Measurements from ENCODE around the gene TMEM108.
"Not testable (repeated sequence)": the region's sequence is repeated elsewhere in the genome, so short reads cannot be mapped to it uniquely, and the experiment has no call there.

TMEM108 gene

GRCh38 chr3:133038089-133038730, at the start of gene TMEM108:
TMEM108 (plus strand) TSS chr3:133038391.
- H2AFZ ChIP-seq (ENCODE audit: low read length, unreplicated experiment), result no peak within 1 kb of the TSS
- peaks cover 66% of the 10 kb centered on the region for H3K27me3 ChIP-seq (ENCODE audit: insufficient read depth, low read length)
- H3K4me1 ChIP-seq (ENCODE audit: control insufficient read depth, insufficient read depth, low read length, unreplicated experiment), result no peaks in the 10 kb centered on the region
- H3K4me3 ChIP-seq (ENCODE audit: low read depth, low read length), result peak within 1 kb of the TSS; percentile 61
- H3K79me2 ChIP-seq (ENCODE audit: control insufficient read depth, insufficient read depth, low read length, unreplicated experiment), result no peaks in the 10 kb centered on the region
- no peak within 1 kb of the TSS for H3K27ac ChIP-seq (ENCODE audit: low read depth, low read length)
- no peaks in the 10 kb centered on the region for H3K36me3 ChIP-seq (ENCODE audit: insufficient read depth, low read length)

- Histone ChIP-seq H3K27ac (ENCODE audit: low read depth, low read length) (no peak overlapping the region), H3K79me2 (ENCODE audit: control insufficient read depth, insufficient read depth, low read length, unreplicated experiment) (no peaks in the 10 kb centered on the region), H3K27me3 (ENCODE audit: insufficient read depth, low read length) (no peaks in the 10 kb centered on the region), H3K4me1 (ENCODE audit: control insufficient read depth, insufficient read depth, low read length, unreplicated experiment) (no peaks in the 10 kb centered on the region), H3K4me3 (ENCODE audit: low read depth, low read length) (no peak overlapping the region), H2AFZ (ENCODE audit: low read length, unreplicated experiment) (no peak overlapping the region), H3K36me3 (ENCODE audit: insufficient read depth, low read length) (no peaks in the 10 kb centered on the region)
Observed at GRCh38 chr3:132995971-132996370, 42.2 kb upstream of the TMEM108 start.

DNA sequence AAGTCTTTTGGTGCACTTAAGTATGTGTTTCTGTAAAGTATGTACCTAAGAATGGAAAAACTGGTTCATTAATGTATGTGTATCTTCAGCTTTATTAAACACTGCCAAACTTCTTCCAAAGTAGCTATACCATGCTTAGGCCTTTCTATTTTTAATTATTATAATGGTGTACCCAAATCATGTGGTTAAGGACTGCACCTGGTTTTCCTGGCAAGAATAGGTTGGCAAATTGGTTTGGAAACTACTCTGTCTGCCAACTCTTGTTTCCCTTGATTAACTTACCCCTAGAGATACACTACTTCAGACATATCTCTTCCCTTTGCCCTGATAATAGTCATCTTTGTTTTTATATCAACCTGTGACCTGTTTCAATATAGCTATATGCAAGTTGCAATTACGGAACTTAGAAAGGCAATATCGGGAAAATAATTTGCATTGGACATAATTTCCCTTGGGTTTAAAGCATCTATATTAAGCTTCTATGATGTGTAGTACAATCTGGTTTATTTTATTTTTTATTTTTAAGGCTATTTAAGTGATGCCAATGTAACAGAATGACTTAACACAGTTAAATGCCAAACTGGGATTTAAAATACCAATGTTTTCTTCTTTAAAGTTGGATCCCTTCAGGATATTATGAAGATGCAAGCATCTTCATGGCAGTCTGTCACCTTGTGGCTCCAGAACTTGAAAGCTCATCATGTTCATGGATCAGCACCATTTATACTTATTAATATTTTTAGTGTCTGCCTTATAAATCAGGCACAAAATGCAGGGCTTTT, 40.6 kb upstream of the TMEM108 start:
- no peaks in the 10 kb centered on the region for H3K27me3 ChIP-seq (ENCODE audit: insufficient read depth, low read length)
- no peak overlapping the region for H2AFZ ChIP-seq (ENCODE audit: low read length, unreplicated experiment)
- no peaks in the 10 kb centered on the region for H3K36me3 ChIP-seq (ENCODE audit: insufficient read depth, low read length)
- H3K4me3 ChIP-seq (ENCODE audit: low read depth, low read length), result no peak overlapping the region
- H3K79me2 ChIP-seq (ENCODE audit: control insufficient read depth, insufficient read depth, low read length, unreplicated experiment), result no peaks in the 10 kb centered on the region
- no peak overlapping the region for H3K27ac ChIP-seq (ENCODE audit: low read depth, low read length)
- H3K4me1 ChIP-seq (ENCODE audit: control insufficient read depth, insufficient read depth, low read length, unreplicated experiment), result no peaks in the 10 kb centered on the region

- H3K79me2 ChIP-seq (ENCODE audit: control insufficient read depth, insufficient read depth, low read length, unreplicated experiment); H3K4me1 ChIP-seq (ENCODE audit: control insufficient read depth, insufficient read depth, low read length, unreplicated experiment); H3K27ac ChIP-seq (ENCODE audit: low read depth, low read length); H2AFZ ChIP-seq (ENCODE audit: low read length, unreplicated experiment); H3K27me3 ChIP-seq (ENCODE audit: insufficient read depth, low read length); H3K36me3 ChIP-seq (ENCODE audit: insufficient read depth, low read length); H3K4me3 ChIP-seq (ENCODE audit: low read depth, low read length): not testable (repeated sequence)
Observed at GRCh38 chr3:133005032-133005431, 33.2 kb upstream of the TMEM108 start.

- no peaks in the 10 kb centered on the region for H3K4me1 ChIP-seq (ENCODE audit: control insufficient read depth, insufficient read depth, low read length, unreplicated experiment)
Observed at GRCh38 chr3:133007601-133008000, 30.6 kb upstream of the TMEM108 start.

GRCh38 chr3:133014325-133014724, 23.9 kb upstream of the TMEM108 start:
- no peaks in the 10 kb centered on the region for H3K27me3 ChIP-seq (ENCODE audit: insufficient read depth, low read length)
- H3K27ac ChIP-seq (ENCODE audit: low read depth, low read length), result no peak overlapping the region
- H3K4me3 ChIP-seq (ENCODE audit: low read depth, low read length), result no peak overlapping the region
- H2AFZ ChIP-seq (ENCODE audit: low read length, unreplicated experiment), result no peak overlapping the region
- no peaks in the 10 kb centered on the region for H3K79me2 ChIP-seq (ENCODE audit: control insufficient read depth, insufficient read depth, low read length, unreplicated experiment)
- no peaks in the 10 kb centered on the region for H3K4me1 ChIP-seq (ENCODE audit: control insufficient read depth, insufficient read depth, low read length, unreplicated experiment)
- no peaks in the 10 kb centered on the region for H3K36me3 ChIP-seq (ENCODE audit: insufficient read depth, low read length)

More at GRCh38 chr3:133007601-133008000, 30.6 kb upstream of the TMEM108 start:
- no peak overlapping the region for H3K4me3 ChIP-seq (ENCODE audit: low read depth, low read length)
- H3K36me3 ChIP-seq (ENCODE audit: insufficient read depth, low read length), result no peaks in the 10 kb centered on the region
- no peaks in the 10 kb centered on the region for H3K27me3 ChIP-seq (ENCODE audit: insufficient read depth, low read length)
- H2AFZ ChIP-seq (ENCODE audit: low read length, unreplicated experiment), result no peak overlapping the region
- no peak overlapping the region for H3K27ac ChIP-seq (ENCODE audit: low read depth, low read length)
- H3K79me2 ChIP-seq (ENCODE audit: control insufficient read depth, insufficient read depth, low read length, unreplicated experiment), result no peaks in the 10 kb centered on the region

DNA sequence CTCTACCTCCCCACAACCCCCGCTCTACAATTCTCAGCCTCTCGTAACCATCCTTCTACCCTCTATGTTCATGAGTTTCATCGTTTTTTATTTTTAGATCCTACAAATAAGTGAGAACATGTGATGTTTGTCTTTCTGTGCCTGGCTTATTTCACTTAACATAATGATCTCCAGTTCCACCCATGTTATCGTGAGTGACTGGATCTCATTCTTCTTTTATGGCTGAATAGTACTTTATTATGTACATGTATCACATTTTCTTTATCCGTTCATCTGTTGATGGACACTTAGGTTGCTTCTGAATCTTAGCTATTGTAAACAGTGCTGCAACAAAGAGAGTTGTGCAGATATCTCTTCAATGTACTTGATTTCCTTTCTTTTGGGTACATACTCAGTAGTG, 22.6 kb upstream of the TMEM108 start:
- H3K4me3 ChIP-seq (ENCODE audit: low read depth, low read length); H3K27me3 ChIP-seq (ENCODE audit: insufficient read depth, low read length); H3K27ac ChIP-seq (ENCODE audit: low read depth, low read length); H3K36me3 ChIP-seq (ENCODE audit: insufficient read depth, low read length); H3K79me2 ChIP-seq (ENCODE audit: control insufficient read depth, insufficient read depth, low read length, unreplicated experiment); H2AFZ ChIP-seq (ENCODE audit: low read length, unreplicated experiment); H3K4me1 ChIP-seq (ENCODE audit: control insufficient read depth, insufficient read depth, low read length, unreplicated experiment): not testable (repeated sequence)

DNA sequence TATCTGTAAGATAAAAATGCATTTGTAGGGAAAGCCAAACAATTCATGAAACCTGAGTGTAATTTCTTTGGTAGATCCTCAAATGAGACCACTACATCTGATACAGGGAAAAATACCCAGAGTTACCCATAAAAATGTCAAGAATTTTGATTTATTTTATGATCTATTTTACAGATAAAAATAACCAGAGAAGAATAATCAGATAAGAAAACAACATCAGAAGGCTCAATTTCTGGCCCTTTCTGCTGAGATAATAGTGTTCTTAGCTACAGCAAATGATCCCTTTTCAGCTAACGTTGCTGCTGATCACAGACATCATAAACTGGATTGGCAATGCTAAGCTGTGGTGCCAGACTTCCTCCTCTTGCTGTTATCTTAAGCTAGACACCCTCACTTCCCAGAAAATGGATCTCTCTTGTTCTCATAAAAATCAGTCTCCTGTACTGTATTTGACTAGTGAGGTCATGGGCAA, 21.3 kb upstream of the TMEM108 start:
- Histone ChIP-seq H3K27ac (ENCODE audit: low read depth, low read length) (no peak overlapping the region), H3K27me3 (ENCODE audit: insufficient read depth, low read length) (no peaks in the 10 kb centered on the region), H2AFZ (ENCODE audit: low read length, unreplicated experiment) (no peak overlapping the region), H3K36me3 (ENCODE audit: insufficient read depth, low read length) (no peaks in the 10 kb centered on the region), H3K4me1 (ENCODE audit: control insufficient read depth, insufficient read depth, low read length, unreplicated experiment) (no peaks in the 10 kb centered on the region), H3K4me3 (ENCODE audit: low read depth, low read length) (no peak overlapping the region), H3K79me2 (ENCODE audit: control insufficient read depth, insufficient read depth, low read length, unreplicated experiment) (no peaks in the 10 kb centered on the region)

GRCh38 chr3:133018921-133019320, 19.3 kb upstream of the TMEM108 start:
- Histone ChIP-seq H3K4me3 (ENCODE audit: low read depth, low read length) (no peak overlapping the region), H3K4me1 (ENCODE audit: control insufficient read depth, insufficient read depth, low read length, unreplicated experiment) (no peaks in the 10 kb centered on the region), H3K27me3 (ENCODE audit: insufficient read depth, low read length) (no peaks in the 10 kb centered on the region), H3K79me2 (ENCODE audit: control insufficient read depth, insufficient read depth, low read length, unreplicated experiment) (no peaks in the 10 kb centered on the region), H3K27ac (ENCODE audit: low read depth, low read length) (no peak overlapping the region), H3K36me3 (ENCODE audit: insufficient read depth, low read length) (no peaks in the 10 kb centered on the region), H2AFZ (ENCODE audit: low read length, unreplicated experiment) (no peak overlapping the region)

DNA sequence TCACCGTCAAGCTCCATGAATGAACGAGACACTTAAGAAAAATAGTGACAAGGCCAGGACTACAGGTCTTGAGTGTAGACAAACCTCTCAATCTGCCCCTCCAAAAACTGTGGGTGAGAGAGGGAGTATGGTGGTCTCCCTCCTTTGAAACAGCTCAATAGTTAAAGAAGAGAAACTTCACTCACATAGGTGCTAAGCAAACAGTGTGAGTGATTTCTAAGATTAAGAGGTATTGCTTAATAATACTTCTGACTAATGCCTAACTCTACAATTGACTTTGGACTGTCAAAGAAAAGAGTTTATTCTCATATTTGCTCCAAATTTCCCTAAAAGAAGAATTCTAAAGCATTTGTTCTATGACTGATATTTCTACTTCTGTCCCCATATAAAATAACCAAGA, 17.0 kb upstream of the TMEM108 start:
- Histone ChIP-seq H3K27me3 (ENCODE audit: insufficient read depth, low read length) (no peaks in the 10 kb centered on the region), H3K27ac (ENCODE audit: low read depth, low read length) (no peak overlapping the region), H2AFZ (ENCODE audit: low read length, unreplicated experiment) (no peak overlapping the region), H3K79me2 (ENCODE audit: control insufficient read depth, insufficient read depth, low read length, unreplicated experiment) (no peaks in the 10 kb centered on the region), H3K36me3 (ENCODE audit: insufficient read depth, low read length) (no peaks in the 10 kb centered on the region), H3K4me1 (ENCODE audit: control insufficient read depth, insufficient read depth, low read length, unreplicated experiment) (no peaks in the 10 kb centered on the region), H3K4me3 (ENCODE audit: low read depth, low read length) (no peak overlapping the region)

DNA sequence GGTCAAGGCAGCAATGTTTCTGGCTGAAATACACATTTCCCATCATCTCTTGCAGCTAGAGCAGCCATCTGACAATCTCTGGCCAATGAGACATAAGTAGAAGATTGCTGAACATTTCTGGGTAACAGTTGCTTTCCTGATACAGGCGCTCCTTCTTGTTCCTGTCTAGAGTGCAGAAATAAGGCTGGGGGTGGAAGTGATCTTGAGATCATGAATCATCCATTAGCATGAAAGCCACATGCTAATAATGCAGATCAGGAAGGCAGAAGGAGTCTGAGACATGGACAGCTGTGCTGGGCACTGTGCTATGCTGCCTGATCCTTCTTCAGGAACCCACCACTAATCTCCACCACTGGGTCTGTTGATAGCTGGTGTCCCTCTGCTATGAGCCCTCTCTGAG, 14.8 kb upstream of the TMEM108 start:
- no peak overlapping the region for H3K27ac ChIP-seq (ENCODE audit: low read depth, low read length)
- no peak overlapping the region for H2AFZ ChIP-seq (ENCODE audit: low read length, unreplicated experiment)
- no peak overlapping the region for H3K4me3 ChIP-seq (ENCODE audit: low read depth, low read length)
- no peaks in the 10 kb centered on the region for H3K79me2 ChIP-seq (ENCODE audit: control insufficient read depth, insufficient read depth, low read length, unreplicated experiment)
- H3K4me1 ChIP-seq (ENCODE audit: control insufficient read depth, insufficient read depth, low read length, unreplicated experiment), result no peaks in the 10 kb centered on the region
- H3K36me3 ChIP-seq (ENCODE audit: insufficient read depth, low read length), result no peaks in the 10 kb centered on the region
- no peaks in the 10 kb centered on the region for H3K27me3 ChIP-seq (ENCODE audit: insufficient read depth, low read length)
